ENCODE data around the gene ANP32A.

DNA sequence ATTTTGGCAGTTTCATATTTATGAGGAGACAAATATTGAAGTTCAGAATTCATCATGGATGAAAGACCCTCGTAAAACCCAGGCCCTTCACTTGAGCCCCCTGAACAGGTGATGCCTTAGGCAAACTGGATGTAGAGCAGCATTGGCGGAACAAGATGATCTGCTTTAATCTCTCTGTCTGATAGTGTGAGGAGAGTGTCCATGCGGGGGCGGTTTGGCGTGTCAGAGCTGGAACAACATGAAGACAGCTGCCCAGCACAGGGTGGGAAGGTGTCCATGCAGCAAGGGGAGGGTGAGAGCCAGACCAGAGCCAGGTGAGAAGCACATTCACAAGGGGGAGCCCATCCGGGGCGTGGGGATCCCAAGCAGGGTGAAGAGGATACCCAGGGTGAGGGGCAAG, 31.8 kb upstream of the ANP32A start:
- no peak for TF ChIP-seq EZH2 (IDR thresholded peaks at IDR 0.05; ENCODE audit: insufficient read depth, poor library complexity, severe bottlenecking)
- TF ChIP-seq EZH2phosphoT487 (IDR thresholded peaks at IDR 0.05; ENCODE audit: insufficient read depth, low read depth) = no peak
